Mesenchymal stem cell (in vitro differentiated cells and primary cell): ENCODE results near the gene AUTS2.

Source experiments
- DNase-seq: peaks from one replicate; pipeline ENCODE4 v3.0.0-alpha.2; 2013
- H2AFZ ChIP-seq: one replicate; pipeline ENCODE4 v1.6.1; 2013; ENCODE audit warnings: low read depth, mild to moderate bottlenecking, control low read depth, inconsistent platforms, low read length, moderate library complexity
- H2AK5ac ChIP-seq: 2 replicates; pipeline ENCODE4 v1.6.1; 2013; ENCODE audit warnings: low read length, moderate library complexity, mild to moderate bottlenecking, inconsistent platforms; ENCODE audit not compliant: severe bottlenecking
- H2BK120ac ChIP-seq: one replicate; pipeline ENCODE4 v1.6.1; 2013; ENCODE audit warnings: low read depth, mild to moderate bottlenecking, inconsistent platforms, low read length, moderate library complexity
- H2BK12ac ChIP-seq, 2 experiments: one replicate each; pipeline ENCODE4 v1.6.1; 2013; ENCODE audit warnings: inconsistent platforms in 2 of 2, low read length in 2 of 2, mild to moderate bottlenecking in 2 of 2, moderate library complexity in 2 of 2, control low read depth in 1 of 2
- H2BK15ac ChIP-seq: one replicate; pipeline ENCODE4 v1.6.1; 2013; ENCODE audit warnings: mild to moderate bottlenecking, low read depth, inconsistent platforms; ENCODE audit not compliant: poor library complexity, severe bottlenecking
- H2BK5ac ChIP-seq: 2 replicates; pipeline ENCODE4 v1.6.1; 2013; ENCODE audit warnings: low read depth, mild to moderate bottlenecking, low read length, control low read depth, inconsistent platforms; ENCODE audit not compliant: poor library complexity, severe bottlenecking
- H3K14ac ChIP-seq, 2 experiments: one replicate each; pipeline ENCODE4 v1.6.1; 2013; ENCODE audit warnings: inconsistent platforms in 2 of 2, low read length in 2 of 2, control low read depth in 1 of 2, mild to moderate bottlenecking in 1 of 2, moderate library complexity in 1 of 2
- H3K18ac ChIP-seq, 2 experiments: one replicate each; pipeline ENCODE4 v1.6.1; 2013; ENCODE audit warnings: inconsistent platforms in 2 of 2, low read length in 2 of 2, control low read depth in 1 of 2, low read depth in 1 of 2, mild to moderate bottlenecking in 1 of 2
- H3K23ac ChIP-seq, 2 experiments: one replicate each; pipeline ENCODE4 v1.6.1; 2013; ENCODE audit warnings: inconsistent platforms in 2 of 2, low read length in 2 of 2, mild to moderate bottlenecking in 2 of 2, moderate library complexity in 2 of 2, control low read depth in 1 of 2
- H3K27ac ChIP-seq: 2 replicates; pipeline ENCODE4 v1.5.1; 2013; ENCODE audit warnings: mild to moderate bottlenecking, moderate library complexity, low read length, control low read depth, inconsistent platforms; ENCODE audit not compliant: poor library complexity, severe bottlenecking
- H3K27me3 ChIP-seq, 2 experiments: 2 replicates each; pipeline versions ENCODE4 v1.6.1 to v1.7.0; 2013; ENCODE audit warnings: low read length in 2 of 2, mild to moderate bottlenecking in 2 of 2, moderate library complexity in 2 of 2, control low read depth in 1 of 2, inconsistent platforms in 1 of 2; ENCODE audit not compliant: control insufficient read depth in 1 of 2, insufficient read depth in 1 of 2
- H3K36me3 ChIP-seq, 2 experiments: 2 replicates each; pipeline versions ENCODE4 v1.6.1 to v1.7.0; 2013; ENCODE audit warnings: low read length in 2 of 2, control low read depth in 1 of 2, inconsistent platforms in 1 of 2, low read depth in 1 of 2, mild to moderate bottlenecking in 1 of 2; ENCODE audit not compliant: insufficient read depth in 2 of 2, control insufficient read depth in 1 of 2
- H3K4ac ChIP-seq, 2 experiments: one replicate each; pipeline ENCODE4 v1.6.1; 2013; ENCODE audit warnings: inconsistent platforms in 2 of 2, low read length in 2 of 2, mild to moderate bottlenecking in 2 of 2, moderate library complexity in 2 of 2, control low read depth in 1 of 2, low read depth in 1 of 2
- H3K4me1 ChIP-seq: 2 replicates; pipeline ENCODE4 v1.6.1; 2013; ENCODE audit warnings: low read depth, low read length, control low read depth; ENCODE audit not compliant: control insufficient read depth, insufficient read depth
- H3K4me2 ChIP-seq: 2 replicates; pipeline ENCODE4 v1.6.1; 2013; ENCODE audit warnings: low read length, mild to moderate bottlenecking, inconsistent platforms; ENCODE audit not compliant: poor library complexity, severe bottlenecking
- H3K4me3 ChIP-seq, 2 experiments: 2 replicates each; pipeline versions ENCODE4 v1.5.1 to v1.7.0; 2013; ENCODE audit warnings: low read length in 2 of 2, mild to moderate bottlenecking in 2 of 2, control low read depth in 1 of 2, low read depth in 1 of 2; ENCODE audit not compliant: insufficient read depth in 1 of 2
- H3K79me1 ChIP-seq: replicated peaks from 2 replicates; pipeline ENCODE4 v1.6.1; 2013; ENCODE audit warnings: mild to moderate bottlenecking, control low read depth, low read length, inconsistent platforms; ENCODE audit not compliant: poor library complexity, severe bottlenecking
- H3K9ac ChIP-seq: 2 replicates; pipeline ENCODE4 v1.7.0; 2013; ENCODE audit warnings: mild to moderate bottlenecking, low read length, moderate library complexity
- H3K9me3 ChIP-seq: 2 replicates; pipeline ENCODE4 v1.7.0; 2013; ENCODE audit warnings: mild to moderate bottlenecking, low read length; ENCODE audit not compliant: control insufficient read depth
- H4K8ac ChIP-seq: one replicate; pipeline ENCODE4 v1.6.1; 2013; ENCODE audit warnings: inconsistent platforms, mild to moderate bottlenecking, low read length, moderate library complexity
- H4K91ac ChIP-seq: one replicate; pipeline ENCODE4 v1.6.1; 2013; ENCODE audit warnings: mild to moderate bottlenecking, low read length, inconsistent platforms
- WGBS: methylation state at CpG from one replicate; pipeline ENCODE4 v1.1.7; 2013; ENCODE audit warnings: mixed read lengths; 5-methylcytosine and 5-hydroxymethylcytosine counted together

The AUTS2 gene

DNA sequence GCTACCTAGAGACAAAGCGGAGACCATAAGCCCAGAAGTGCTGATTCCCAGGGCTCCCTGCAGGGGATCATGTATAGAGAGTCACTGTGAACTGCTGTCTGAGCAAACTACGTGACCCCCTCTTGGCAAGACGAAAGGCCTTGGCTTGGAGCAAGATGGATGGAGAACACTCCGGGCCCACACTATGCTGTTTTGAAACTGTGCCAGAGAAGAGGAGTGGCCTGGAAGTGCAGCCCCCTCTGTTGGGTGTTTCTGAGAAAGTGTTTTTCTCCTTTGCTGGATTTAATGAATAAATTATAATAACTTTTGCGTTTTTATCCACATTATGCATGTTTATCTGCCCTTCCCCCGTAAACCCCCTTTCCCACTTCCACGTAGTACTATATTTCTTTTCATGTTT lies 894.4 kb downstream of the AUTS2 start:
- Histone ChIP-seq H3K9me3 (no peaks in the 10 kb centered on the region), H4K91ac (no peak overlapping the region), H3K27me3 (no peaks in the 10 kb centered on the region), H2BK5ac (no peak overlapping the region), H2BK15ac (no peak overlapping the region), H3K4me3 (no peak overlapping the region), H2AFZ (no peak overlapping the region), H3K79me1 (no peaks in the 10 kb centered on the region), H3K23ac (no peak overlapping the region), H3K4ac (no peak overlapping the region), H3K36me3 (peaks cover 0 to 7% of the 10 kb centered on the region in 2 experiments), H2AK5ac (no peak overlapping the region), H3K4me2 (no peak overlapping the region), H3K27ac (no peak overlapping the region), H2BK120ac (no peak overlapping the region), H3K9ac (no peak overlapping the region), H4K8ac (no peak overlapping the region), H3K18ac (no peak overlapping the region), H3K14ac (no peak overlapping the region), H2BK12ac (no peak overlapping the region), H3K4me1 (peaks cover 2% of the 10 kb centered on the region)
- DNase-seq: no peak
- 89% methylated on average over 7 of the region's 7 CpGs for WGBS

DNA sequence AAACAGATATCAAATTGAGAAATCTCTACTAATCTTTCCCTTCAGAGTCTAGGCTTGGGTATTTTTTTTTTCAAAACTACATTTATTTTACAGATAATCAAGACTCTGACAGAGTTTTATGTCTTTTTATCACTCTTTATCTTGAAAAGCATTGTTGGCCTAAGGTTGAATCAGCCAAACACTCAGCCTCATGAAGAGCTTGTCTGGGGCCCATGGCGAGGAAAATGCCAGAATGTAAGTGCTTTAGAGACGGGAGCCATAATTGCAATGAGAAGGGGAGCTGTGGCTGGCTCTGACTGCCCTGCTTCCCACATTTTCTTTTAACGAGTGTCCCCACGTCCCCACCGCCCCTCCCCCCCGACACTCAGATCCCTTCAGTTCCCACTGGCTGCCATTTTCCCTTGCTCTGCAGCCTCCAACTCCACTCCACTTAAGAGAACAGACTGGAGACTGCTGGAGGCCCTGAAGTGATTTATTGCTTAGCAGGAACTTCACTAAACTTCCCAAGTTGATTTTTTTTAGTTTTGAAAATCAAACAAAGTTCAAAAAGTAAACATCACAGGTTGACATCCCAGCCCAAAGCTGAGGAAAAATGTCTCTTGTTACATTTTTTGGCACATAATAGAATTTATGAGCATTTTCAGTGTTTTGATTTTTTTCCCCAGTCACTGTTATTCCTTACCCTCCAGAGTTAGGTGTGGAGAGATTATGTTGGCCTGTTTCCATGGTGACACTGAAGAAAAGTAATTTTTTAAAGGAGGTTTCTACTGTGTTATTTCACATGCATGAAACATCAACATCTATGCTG lies 896.2 kb downstream of the AUTS2 start:
- DNase-seq: no peak
- H3K4me2 ChIP-seq: no peak overlapping the region
- H3K27ac ChIP-seq: no peak overlapping the region
- no peak overlapping the region for H3K4ac ChIP-seq
- no peak overlapping the region for H2BK5ac ChIP-seq
- no peak overlapping the region for H2BK15ac ChIP-seq
- H2BK12ac ChIP-seq: no peak overlapping the region
- H3K4me1 ChIP-seq: peaks cover 2% of the 10 kb centered on the region
- no peak overlapping the region for H3K9ac ChIP-seq
- H2AK5ac ChIP-seq: no peak overlapping the region
- H3K4me3 ChIP-seq: no peak overlapping the region
- H2AFZ ChIP-seq: no peak overlapping the region
- 23% methylated on average over 6 of the region's 6 CpGs for WGBS
- H3K14ac ChIP-seq: no peak overlapping the region
- no peaks in the 10 kb centered on the region for H3K79me1 ChIP-seq
- no peak overlapping the region for H4K91ac ChIP-seq
- H3K23ac ChIP-seq: no peak overlapping the region
- H3K9me3 ChIP-seq: no peaks in the 10 kb centered on the region
- H3K27me3 ChIP-seq: no peaks in the 10 kb centered on the region
- peaks cover 0 to 7% of the 10 kb centered on the region in 2 experiments for H3K36me3 ChIP-seq
- H3K18ac ChIP-seq: no peak overlapping the region
- H4K8ac ChIP-seq: no peak overlapping the region
- H2BK120ac ChIP-seq: no peak overlapping the region

DNA sequence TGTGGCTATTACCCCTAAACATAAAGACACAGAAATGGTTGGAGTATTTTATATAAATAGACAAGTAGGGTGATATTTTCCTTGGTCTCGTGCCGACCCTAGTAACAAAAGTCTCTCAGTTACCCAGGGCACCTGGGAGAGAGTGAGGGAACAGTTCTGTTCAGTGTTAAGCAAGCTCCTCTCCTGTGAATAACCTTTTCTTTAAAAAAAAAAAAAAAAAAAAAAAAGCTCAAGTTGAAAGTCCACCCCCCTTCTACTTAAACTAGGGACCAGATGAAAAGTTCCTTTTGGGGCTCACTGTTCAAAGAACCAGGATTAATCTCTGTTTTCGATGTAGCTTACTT lies 896.7 kb downstream of the AUTS2 start:
- Histone ChIP-seq H3K4me1 (peaks cover 2% of the 10 kb centered on the region), H3K27me3 (no peaks in the 10 kb centered on the region), H3K14ac (no peak overlapping the region), H2BK120ac (no peak overlapping the region), H3K9ac (no peak overlapping the region), H3K79me1 (no peaks in the 10 kb centered on the region), H2AK5ac (no peak overlapping the region), H3K4ac (no peak overlapping the region), H3K4me2 (no peak overlapping the region), H2BK12ac (no peak overlapping the region), H4K8ac (no peak overlapping the region), H3K27ac (no peak overlapping the region), H3K9me3 (no peaks in the 10 kb centered on the region), H2AFZ (no peak overlapping the region), H3K23ac (no peak overlapping the region), H2BK15ac (no peak overlapping the region), H4K91ac (no peak overlapping the region), H3K18ac (no peak overlapping the region), H3K36me3 (peaks cover 0 to 7% of the 10 kb centered on the region in 2 experiments), H3K4me3 (no peak overlapping the region), H2BK5ac (no peak overlapping the region)
- WGBS: no CpG with 5 or more reads among the region's 3 CpGs
- DNase-seq: no peak

DNA sequence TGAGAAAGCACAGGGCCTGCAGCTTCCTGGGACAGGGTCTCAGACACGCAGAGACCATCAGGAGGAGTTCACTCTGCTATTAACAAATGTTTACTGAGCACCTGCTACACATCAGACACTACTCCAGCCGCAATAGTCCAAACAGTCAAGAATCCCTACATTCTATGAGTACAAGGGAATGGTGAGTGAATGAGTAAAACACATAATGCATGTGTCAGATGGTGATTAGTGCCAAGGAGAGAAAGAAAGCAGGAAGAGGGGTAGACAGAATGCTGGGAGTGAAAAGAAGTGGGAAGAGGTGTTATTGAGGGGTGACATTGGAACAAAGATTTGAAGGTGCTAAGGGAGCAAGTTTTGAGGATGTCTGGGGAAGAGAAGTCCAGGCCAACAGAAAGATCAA lies 899.5 kb downstream of the AUTS2 start:
- H3K4me3 ChIP-seq: no peak overlapping the region
- H4K8ac ChIP-seq: no peak overlapping the region
- no peak overlapping the region for H2AFZ ChIP-seq
- no peak overlapping the region for H3K18ac ChIP-seq
- no peak overlapping the region for H3K14ac ChIP-seq
- no peak overlapping the region for H2BK5ac ChIP-seq
- H3K27ac ChIP-seq: no peak overlapping the region
- no peak overlapping the region for H3K4ac ChIP-seq
- peaks cover 0 to 7% of the 10 kb centered on the region in 2 experiments for H3K36me3 ChIP-seq
- H2AK5ac ChIP-seq: no peak overlapping the region
- no peak for DNase-seq
- H3K23ac ChIP-seq: no peak overlapping the region
- no peak overlapping the region for H2BK12ac ChIP-seq
- no peaks in the 10 kb centered on the region for H3K27me3 ChIP-seq
- no peak overlapping the region for H3K9ac ChIP-seq
- no peak overlapping the region for H2BK15ac ChIP-seq
- H3K79me1 ChIP-seq: no peaks in the 10 kb centered on the region
- H2BK120ac ChIP-seq: no peak overlapping the region
- peaks cover 2% of the 10 kb centered on the region for H3K4me1 ChIP-seq
- H3K4me2 ChIP-seq: no peak overlapping the region
- no peak overlapping the region for H4K91ac ChIP-seq
- H3K9me3 ChIP-seq: no peaks in the 10 kb centered on the region
- WGBS: 27% methylated on average over 1 of the region's 2 CpGs
